HG02885 (cell line): ENCODE measurements around the gene PTPRO.

Experiments used
- ATAC-seq: cut with Tn5 transposase; IDR thresholded peaks from one replicate; pipeline ENCODE4 v1.9.1; 2021; ENCODE audit warnings: mild to moderate bottlenecking; ENCODE audit not compliant: unreplicated experiment, poor library complexity

Gene PTPRO

GRCh38 chr12:15629761-15630160, 307.5 kb downstream of the PTPRO start:
- no peak for ATAC-seq

GRCh38 chr12:15631007-15631715, 308.9 kb downstream of the PTPRO start:
- ATAC-seq: no peak

DNA sequence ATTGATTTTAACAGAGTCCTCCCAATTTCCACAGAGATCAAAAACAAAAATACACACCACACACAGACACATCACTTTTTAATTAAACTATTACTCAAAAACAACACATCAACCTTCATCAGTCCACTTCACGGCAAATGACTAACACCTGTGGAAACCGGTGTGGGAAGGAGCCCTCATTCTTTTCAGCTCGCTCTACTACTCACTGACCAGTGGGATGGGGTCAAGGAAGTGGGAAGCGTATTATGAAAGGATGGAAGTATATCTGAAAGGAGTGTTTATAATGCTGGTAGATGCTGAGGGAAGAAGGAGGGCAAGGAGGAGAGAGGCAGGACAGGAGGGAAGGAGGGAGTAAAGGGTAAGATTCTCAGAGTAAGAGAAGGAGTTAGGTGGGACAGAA, 310.4 kb downstream of the PTPRO start:
- no peak for ATAC-seq

DNA sequence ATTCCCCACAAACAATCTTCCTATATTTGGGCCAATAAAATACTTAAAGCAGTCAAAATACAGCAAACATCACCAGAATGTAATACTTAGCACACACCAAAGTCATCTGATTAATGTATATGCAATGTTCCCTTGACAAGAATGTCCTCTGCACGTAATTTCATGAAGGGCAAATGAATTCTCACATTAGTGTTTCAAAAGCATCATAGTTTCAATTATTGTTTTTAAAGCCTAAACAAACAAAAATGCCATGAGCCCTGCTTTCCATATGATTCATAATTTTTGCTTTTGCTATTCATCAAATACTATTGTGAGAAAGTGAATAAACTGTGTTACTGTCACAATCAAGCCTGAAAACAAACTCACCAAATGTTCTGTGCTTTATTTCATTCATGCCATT, 310.9 kb downstream of the PTPRO start:
- ATAC-seq: no peak

DNA sequence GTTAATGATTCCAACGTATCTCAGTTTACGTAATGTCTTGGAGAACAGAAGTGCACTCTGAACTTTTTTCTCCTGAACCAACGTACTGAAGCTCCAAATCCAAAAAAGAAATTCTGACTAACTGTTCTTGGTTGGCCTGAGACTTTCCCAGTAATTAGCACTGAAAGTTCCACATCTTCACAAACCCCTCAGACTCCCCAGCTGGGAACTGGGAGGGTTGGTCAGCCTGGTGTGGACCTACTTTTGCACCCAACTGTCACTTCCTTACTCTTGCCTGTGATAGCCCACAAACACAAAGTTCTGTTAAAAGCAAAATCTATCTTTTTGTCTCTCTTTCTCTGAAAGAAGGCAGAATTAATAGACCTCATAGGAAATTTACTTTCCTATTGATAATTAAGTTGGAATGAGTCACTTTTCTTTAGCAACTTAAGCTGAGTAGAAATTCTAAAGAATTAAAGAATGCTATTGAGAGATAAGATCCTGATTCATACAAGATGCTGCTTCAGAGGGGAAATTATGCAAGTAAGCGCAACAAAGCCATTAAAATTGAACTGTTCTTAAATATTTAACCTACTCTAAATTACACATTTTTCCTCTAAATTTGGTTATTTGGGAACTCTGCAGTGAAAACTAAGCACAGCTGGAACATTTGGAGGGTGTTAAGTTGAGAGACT, 311.8 kb downstream of the PTPRO start:
- no peak for ATAC-seq

- no peak for ATAC-seq
Observed at GRCh38 chr12:15636060-15636890, 314.0 kb downstream of the PTPRO start.

GRCh38 chr12:15638231-15638630, 315.9 kb downstream of the PTPRO start:
- no peak for ATAC-seq

GRCh38 chr12:15644700-15645099, 322.4 kb downstream of the PTPRO start:
- no peak for ATAC-seq

- no peak for ATAC-seq
Observed at GRCh38 chr12:15646581-15646980, 324.3 kb downstream of the PTPRO start.
